Liver (tissue), 9 donors: Measurements from ENCODE around the gene TEDC1. TPM values are rescaled to one million over a fixed set of nuclear protein-coding genes. Genes with fewer than 3 reads are reported as not detected.

Source experiments
- DNase-seq: peaks from one replicate; pipeline ENCODE4 v3.0.0-alpha.2; 2017; ENCODE audit warnings: low spot score
- H3K27ac ChIP-seq, 2 donors: one replicate each; pipeline ENCODE4 v1.7.0; 2013; ENCODE audit warnings: inconsistent platforms in 2 of 2, low read length in 2 of 2, control low read depth in 1 of 2, low read depth in 1 of 2, mild to moderate bottlenecking in 1 of 2
- H3K27me3 ChIP-seq, 4 donors: one replicate each; pipeline versions ENCODE4 v1.6.1 to v1.7.0; 2013; ENCODE audit warnings: low read length in 3 of 4, inconsistent platforms in 1 of 4, mild to moderate bottlenecking in 1 of 4, moderate library complexity in 1 of 4; ENCODE audit not compliant: control insufficient read depth in 4 of 4, insufficient read depth in 4 of 4
- H3K36me3 ChIP-seq, 4 donors: one replicate each; pipeline versions ENCODE4 v1.6.1 to v1.7.0; 2013; ENCODE audit warnings: low read length in 3 of 4, mild to moderate bottlenecking in 3 of 4, low read depth in 1 of 4, moderate library complexity in 1 of 4; ENCODE audit not compliant: control insufficient read depth in 4 of 4, insufficient read depth in 3 of 4
- H3K4me1 ChIP-seq, 4 donors: one replicate each; pipeline versions ENCODE4 v1.6.1 to v1.7.0; 2013; ENCODE audit warnings: low read length in 3 of 4, mild to moderate bottlenecking in 3 of 4, moderate library complexity in 1 of 4; ENCODE audit not compliant: control insufficient read depth in 4 of 4, insufficient read depth in 4 of 4
- H3K4me3 ChIP-seq, 3 donors: one replicate each; pipeline versions ENCODE4 v1.6.1 to v1.7.0; 2013; ENCODE audit warnings: low read length in 3 of 3, control low read depth in 1 of 3, low read depth in 1 of 3, mild to moderate bottlenecking in 1 of 3
- H3K9ac ChIP-seq, 2 donors: one replicate each; pipeline ENCODE4 v1.7.0; 2013; ENCODE audit warnings: low read length in 2 of 2, mild to moderate bottlenecking in 2 of 2, moderate library complexity in 2 of 2, control low read depth in 1 of 2, low read depth in 1 of 2
- H3K9me3 ChIP-seq, 4 donors: one replicate each; pipeline versions ENCODE4 v1.6.1 to v1.7.0; 2013; ENCODE audit warnings: low read length in 3 of 4; ENCODE audit not compliant: control insufficient read depth in 4 of 4
- ATF3 ChIP-seq: IDR thresholded peaks from 2 replicates; pipeline ENCODE4 v1.6.1; 2016; ENCODE audit warnings: antibody characterized with exemption
- CTCF ChIP-seq: fragments of 150-350 bp; IDR thresholded peaks from 2 replicates; pipeline ENCODE4 v1.5.1; 2017; ENCODE audit warnings: improper control_type of control experiment, low read depth, low read length; ENCODE audit not compliant: missing input control
- EGR1 ChIP-seq, 2 donors: IDR thresholded peaks; 2 replicates each; pipeline ENCODE4 v1.6.1; 2016 to 2018; ENCODE audit warnings: antibody characterized with exemption in 2 of 2, low read depth in 2 of 2
- FOXA1 ChIP-seq: IDR thresholded peaks from 2 replicates; pipeline ENCODE4 v1.6.1; 2016; ENCODE audit warnings: antibody characterized with exemption
- FOXA2 ChIP-seq: IDR thresholded peaks from 2 replicates; pipeline ENCODE4 v1.6.1; 2016; ENCODE audit warnings: antibody characterized with exemption
- GABPA ChIP-seq, 2 donors: IDR thresholded peaks in 1 of 2; conservative IDR thresholded peaks in 1 of 2; 2 replicates each; pipeline ENCODE4 v1.6.1; 2016; ENCODE audit warnings: antibody characterized with exemption in 2 of 2, mild to moderate bottlenecking in 1 of 2, moderate library complexity in 1 of 2
- HNF4A ChIP-seq, 2 donors: conservative IDR thresholded peaks; 2 replicates each; pipeline ENCODE4 v1.6.1; 2016; ENCODE audit warnings: antibody characterized with exemption in 2 of 2, mild to moderate bottlenecking in 2 of 2
- HNF4G ChIP-seq: IDR thresholded peaks from 2 replicates; pipeline ENCODE4 v1.6.1; 2016; ENCODE audit warnings: antibody characterized with exemption
- MAX ChIP-seq: IDR thresholded peaks from 2 replicates; pipeline ENCODE4 v1.6.1; 2016; ENCODE audit warnings: antibody characterized with exemption
- NR2F2 ChIP-seq: IDR thresholded peaks from 2 replicates; pipeline ENCODE4 v1.6.1; 2016; ENCODE audit warnings: antibody characterized with exemption
- RAD21 ChIP-seq, 2 donors: IDR thresholded peaks; 2 replicates each; pipeline ENCODE4 v1.6.1; 2016; ENCODE audit warnings: antibody characterized with exemption in 2 of 2, mild to moderate bottlenecking in 2 of 2
- REST ChIP-seq: IDR thresholded peaks from 2 replicates; pipeline ENCODE4 v1.6.1; 2016; ENCODE audit warnings: antibody characterized with exemption, mild to moderate bottlenecking
- TAF1 ChIP-seq: conservative IDR thresholded peaks from 2 replicates; pipeline ENCODE4 v1.6.1; 2016; ENCODE audit warnings: antibody characterized with exemption, mild to moderate bottlenecking
- YY1 ChIP-seq: IDR thresholded peaks from 2 replicates; pipeline ENCODE4 v1.6.1; 2016; ENCODE audit warnings: antibody characterized with exemption, mild to moderate bottlenecking
- ZBTB33 ChIP-seq: IDR thresholded peaks from 2 replicates; pipeline ENCODE4 v1.6.1; 2016; ENCODE audit warnings: antibody characterized with exemption
- WGBS: extraction: QIAGEN DNeasy Blood & Tissue Kit; methylation state at CpG from one replicate; pipeline ENCODE4 v1.1.7; 2013; 5-methylcytosine and 5-hydroxymethylcytosine counted together
- polyA plus RNA-seq, 2 donors: library from polyadenylated mRNA; stranded (reverse) in 1 of 2; unstranded in 1 of 2; fragments of 200-250 nt in 1 of 2; fragments of >200 nt in 1 of 2; fragmentation: Nextera tagmentation in 1 of 2; extraction: Ambion mirVana in 1 of 2; gene quantifications; one replicate each; pipeline versions ENCODE4 v1.2.1 to v1.2.3, GENCODE V29; 2013 to 2015
- total RNA-seq, 2 donors: library from RNA; depleted of rRNA; stranded (reverse); fragments of >200 nt; gene quantifications; one replicate each; pipeline ENCODE4 v1.2.3, GENCODE V29; 2014
- donor health status: healthy.
- donor health status: healthy.
- donor health status: healthy.
- donor health status: healthy.
- donor health status: healthy.

Gene TEDC1
- total and polyA plus RNA-seq, 4 donors, result 0.97 to 7.5 (median 3.2) TPM

GRCh38 chr14:105525861-105526775, 35.1 kb downstream of the TEDC1 start, which contains the start of gene TMEM121:
TSS of gene TMEM121 (plus strand) at chr14:105526583. CDS start at chr14:105528835, 2,252 bp downstream.
- Histone ChIP-seq H3K9me3 (no peaks in the 10 kb centered on the region), H3K27ac (no peak within 1 kb of the TSS)

More at GRCh38 chr14:105525861-105526775, 35.1 kb downstream of the TEDC1 start, which contains the start of gene TMEM121:
- DNase-seq, result no peak
- Histone ChIP-seq H3K36me3 (peaks cover 0 to 1% (median 0%) of the 10 kb centered on the region in 4 donors), H3K9ac (no peak within 1 kb of the TSS), H3K4me1 (peaks cover 9 to 30% (median 20%) of the 10 kb centered on the region in 4 donors), H3K4me3 (peak within 1 kb of the TSS in 2 of 3 donors; percentile 42 to 72), H3K27me3 (no peaks in the 10 kb centered on the region)
- 3% methylated on average over 88 of the region's 88 CpGs for WGBS
- no peak for TF ChIP-seq FOXA2
- no peak for TF ChIP-seq EGR1 (IDR thresholded peaks at IDR 0.05; ENCODE audit: low read depth in 2 of 2)
- TF ChIP-seq HNF4G, result no peak
- no peak for TF ChIP-seq ZBTB33
- TF ChIP-seq FOXA1, result no peak
- TF ChIP-seq GABPA (IDR thresholded peaks at IDR 0.05 in 1 of 2, conservative IDR thresholded peaks at IDR 0.05 in 1 of 2), result no peak
- TF ChIP-seq HNF4A (conservative IDR thresholded peaks at IDR 0.05), result no peak
- TF ChIP-seq YY1, result no peak
- no peak for TF ChIP-seq REST
- TF ChIP-seq NR2F2, result no peak
- no peak for TF ChIP-seq ATF3
- no peak for TF ChIP-seq RAD21 (IDR thresholded peaks at IDR 0.05)
- no peak for TF ChIP-seq CTCF
- TF ChIP-seq TAF1, result no peak
- no peak for TF ChIP-seq MAX
